ENCODE data around the gene TESMIN. TPM values are rescaled to one million over a fixed set of nuclear protein-coding genes. Genes with fewer than 3 reads are reported as not detected.

The TESMIN gene
- polyA plus RNA-seq, 3 donors: 1.9 to 2.6 (median 2.5) TPM

GRCh38 chr11:68665436-68665835, 85.9 kb downstream of the TESMIN start:
- intact Hi-C loops (cut with micrococcal nuclease): no loop called here

GRCh38 chr11:68664906-68665305, 86.4 kb downstream of the TESMIN start:
- H3K79me2 ChIP-seq (ENCODE audit: insufficient read depth, low read length): no peaks in the 10 kb centered on the region
- 100% methylated on average over 4 of the region's 7 CpGs for WGBS (ENCODE audit: insufficient coverage)
- Mint-ChIP-seq H3K4me1 (no peaks in the 10 kb centered on the region), H3K9me3 (peaks cover 0 to 11% (median 0%) of the 10 kb centered on the region in 7 donors), H3K36me3 (no peaks in the 10 kb centered on the region), H3K27me3 (ENCODE audit: low read depth in 3 of 3) (peaks cover 0 to 12% (median 9%) of the 10 kb centered on the region in 3 donors), H3K4me3 (no peak overlapping the region), H3K27ac (peak overlapping the region in 1 of 7 donors; percentile 44)
- no peaks in the 10 kb centered on the region for H3K27me3 ChIP-seq (ENCODE audit: control insufficient read depth in 2 of 2, insufficient read depth in 2 of 2, low read length in 2 of 2)
- no peaks in the 10 kb centered on the region for H4K20me1 ChIP-seq (ENCODE audit: insufficient read depth, low read length)
- H3K27ac ChIP-seq (ENCODE audit: low read depth in 1 of 2, low read length in 2 of 2): no peak overlapping the region
- intact Hi-C loops (cut with micrococcal nuclease): no loop called here
- no peak for DNase-seq
- no peaks in the 10 kb centered on the region for H3K36me3 ChIP-seq (replicated peaks in 1 of 2; ENCODE audit: control insufficient read depth in 1 of 2, insufficient read depth in 2 of 2, low read length in 2 of 2)
- no peak overlapping the region for H3K4me3 ChIP-seq (replicated peaks in 1 of 3; ENCODE audit: low read depth in 2 of 3, low read length in 3 of 3)
- no peaks in the 10 kb centered on the region for H3K9me3 ChIP-seq (replicated peaks in 1 of 2; ENCODE audit: control insufficient read depth in 1 of 2, insufficient read depth in 1 of 2, low read length in 2 of 2)
- no peak overlapping the region for H3K4me2 ChIP-seq (replicated peaks; ENCODE audit: extremely low read depth, low read length, poor library complexity, severe bottlenecking)
- no peaks in the 10 kb centered on the region for H3K4me1 ChIP-seq (ENCODE audit: control insufficient read depth in 1 of 2, insufficient read depth in 2 of 2, low read length in 2 of 2)
- H3K9ac ChIP-seq (ENCODE audit: insufficient read depth, low read length, poor library complexity, severe bottlenecking): no peak overlapping the region
- no peak for TF ChIP-seq CTCF (IDR thresholded peaks at IDR 0.05)
- no peak overlapping the region for H2AFZ ChIP-seq (ENCODE audit: insufficient read depth, low read depth, low read length, poor library complexity, severe bottlenecking)

More at GRCh38 chr11:68665436-68665835, 85.9 kb downstream of the TESMIN start:
- Histone ChIP-seq H3K4me3 (replicated peaks in 1 of 3; ENCODE audit: low read depth in 2 of 3, low read length in 3 of 3) (no peak overlapping the region), H3K36me3 (replicated peaks in 1 of 2; ENCODE audit: control insufficient read depth in 1 of 2, insufficient read depth in 2 of 2, low read length in 2 of 2) (no peaks in the 10 kb centered on the region), H3K4me1 (ENCODE audit: control insufficient read depth in 1 of 2, insufficient read depth in 2 of 2, low read length in 2 of 2) (no peaks in the 10 kb centered on the region), H3K4me2 (replicated peaks; ENCODE audit: extremely low read depth, low read length, poor library complexity, severe bottlenecking) (no peak overlapping the region), H3K9me3 (replicated peaks in 1 of 2; ENCODE audit: control insufficient read depth in 1 of 2, insufficient read depth in 1 of 2, low read length in 2 of 2) (no peaks in the 10 kb centered on the region), H3K27ac (ENCODE audit: low read depth in 1 of 2, low read length in 2 of 2) (no peak overlapping the region), H3K27me3 (ENCODE audit: control insufficient read depth in 2 of 2, insufficient read depth in 2 of 2, low read length in 2 of 2) (no peaks in the 10 kb centered on the region), H4K20me1 (ENCODE audit: insufficient read depth, low read length) (no peaks in the 10 kb centered on the region), H3K79me2 (ENCODE audit: insufficient read depth, low read length) (no peaks in the 10 kb centered on the region), H3K9ac (ENCODE audit: insufficient read depth, low read length, poor library complexity, severe bottlenecking) (no peak overlapping the region), H2AFZ (ENCODE audit: insufficient read depth, low read depth, low read length, poor library complexity, severe bottlenecking) (no peak overlapping the region)
- Mint-ChIP-seq H3K4me1 (no peaks in the 10 kb centered on the region), H3K4me3 (no peak overlapping the region), H3K9me3 (peaks cover 0 to 11% (median 0%) of the 10 kb centered on the region in 7 donors), H3K27me3 (ENCODE audit: low read depth in 3 of 3) (peaks cover 0 to 12% (median 9%) of the 10 kb centered on the region in 3 donors), H3K36me3 (no peaks in the 10 kb centered on the region), H3K27ac (no peak overlapping the region)
- no peak for DNase-seq
- 100% methylated on average over 1 of the region's 16 CpGs for WGBS (ENCODE audit: insufficient coverage)
- no peak for TF ChIP-seq CTCF (IDR thresholded peaks at IDR 0.05)

Data from CD14-positive monocyte (primary cell).